SKM-1 treated with dmso at 0.1 percent for 144 hours (cell line): ENCODE measurements around the gene IGF2.

ENCODE experiments used
- DNase-seq: peaks from one replicate; lab custom pipeline; 2025; ENCODE audit not compliant: unreplicated experiment; lab: John Stamatoyannopoulos, UW

The IGF2 gene

GRCh38 chr11:2104524-2105440, 34.4 kb downstream of the IGF2 start:
- DNase-seq: no peak

DNA sequence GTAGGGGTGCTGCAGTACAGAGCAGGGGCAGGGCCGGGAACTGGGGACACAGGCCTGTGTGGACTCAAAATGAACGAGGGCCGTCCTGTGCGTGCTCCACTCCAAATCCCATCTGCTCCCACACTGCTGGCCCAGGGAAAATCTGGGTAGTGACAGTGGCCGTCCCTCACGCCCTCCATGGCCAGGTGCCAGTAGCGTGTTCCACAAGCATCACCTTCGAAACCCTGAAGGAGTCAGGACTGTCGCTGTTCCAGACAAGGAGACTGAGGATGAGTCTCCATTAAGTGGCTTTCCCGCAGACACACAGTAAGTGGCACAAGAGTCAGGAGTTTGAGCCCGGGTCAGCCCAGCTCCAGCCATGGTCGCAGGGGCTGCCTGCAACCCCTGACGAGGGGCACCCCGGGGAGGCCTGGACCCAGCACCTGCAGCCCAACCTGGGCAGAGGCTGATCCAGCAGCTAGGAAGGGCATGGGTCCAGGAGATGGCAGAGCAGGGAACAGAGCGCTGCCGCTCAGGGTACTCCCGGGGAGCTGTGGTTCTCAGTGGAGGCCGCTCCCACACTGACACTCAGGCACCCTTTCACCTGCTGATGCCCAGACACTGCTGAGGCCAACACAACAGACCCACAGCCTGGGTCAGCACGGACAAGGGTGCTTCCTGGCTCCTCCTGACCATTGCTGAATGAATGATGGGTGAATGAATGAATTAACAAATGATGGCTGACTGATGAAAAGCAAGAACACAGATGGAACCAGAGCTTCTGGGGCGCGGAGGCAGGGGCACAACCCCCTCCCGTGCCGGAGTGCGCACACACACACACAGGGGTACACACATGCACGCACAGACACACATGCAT, 35.3 kb downstream of the IGF2 start:
- no peak for DNase-seq

DNA sequence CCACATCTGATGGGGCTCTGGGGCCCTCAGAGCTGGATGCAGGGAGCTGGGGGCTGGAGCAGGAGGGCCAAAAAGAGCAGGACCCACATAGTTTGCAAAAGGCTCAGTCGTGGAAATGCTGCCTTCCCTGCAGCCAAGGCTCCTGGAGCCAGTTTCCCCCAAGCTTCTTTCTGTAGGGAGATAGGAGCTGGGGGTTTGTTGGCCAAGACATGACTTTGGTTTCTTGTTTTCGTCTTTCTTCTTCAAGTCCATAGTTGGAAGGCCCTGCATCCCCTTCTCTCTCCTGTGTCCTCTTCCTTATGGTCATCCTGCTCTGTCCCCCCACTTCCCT, 36.3 kb downstream of the IGF2 start:
- DNase-seq: no peak

GRCh38 chr11:2102132-2102882, 36.9 kb downstream of the IGF2 start:
- DNase-seq: no peak

- DNase-seq: no peak
Measured at GRCh38 chr11:2101171-2101675, 38.0 kb downstream of the IGF2 start.

GRCh38 chr11:2100361-2101170, 38.6 kb downstream of the IGF2 start:
- no peak for DNase-seq

- DNase-seq: no peak
Measured at GRCh38 chr11:2099516-2100349, 39.5 kb downstream of the IGF2 start.

DNA sequence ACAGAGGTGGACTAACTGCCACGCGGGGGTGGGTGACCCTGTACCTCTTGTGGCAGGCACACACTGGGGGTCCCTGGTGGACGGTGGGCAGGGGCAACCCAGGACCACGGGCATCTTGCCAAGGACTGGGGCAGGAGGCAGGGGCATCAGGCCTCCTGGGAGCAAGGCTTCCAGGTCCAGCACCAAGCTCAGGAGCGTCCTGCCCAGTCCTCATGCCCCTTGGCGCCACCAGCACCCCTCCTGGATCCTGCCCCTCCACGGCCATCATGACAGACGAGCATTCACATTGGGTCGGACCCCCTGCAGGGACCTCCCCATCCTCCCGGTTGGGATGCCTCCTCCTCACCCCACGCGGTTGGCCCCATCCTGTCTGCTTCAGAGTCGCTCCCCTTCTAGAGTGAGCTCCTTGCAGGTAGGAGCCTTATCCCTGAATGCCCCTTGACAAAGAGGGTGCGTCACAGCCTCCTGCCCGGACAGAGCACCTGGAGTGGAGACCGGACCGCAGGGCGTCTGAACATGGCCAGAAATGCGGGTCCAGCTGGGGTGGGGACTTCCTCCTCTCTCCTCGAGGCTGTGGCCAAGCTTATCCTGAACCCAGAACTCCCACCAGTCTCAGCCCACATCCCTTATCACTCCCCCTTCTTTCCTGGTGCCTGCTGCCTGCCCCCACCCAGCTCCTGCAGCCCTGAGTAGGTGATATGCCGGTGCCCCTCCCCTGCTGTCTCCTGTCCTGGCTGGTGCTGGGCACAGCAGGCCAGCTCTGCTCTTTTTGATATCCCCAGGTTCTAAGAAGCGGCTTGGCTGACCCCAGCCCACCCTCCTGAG, 40.3 kb downstream of the IGF2 start:
- DNase-seq: no peak

GRCh38 chr11:2097998-2098690, 41.0 kb downstream of the IGF2 start:
- DNase-seq: no peak

DNA sequence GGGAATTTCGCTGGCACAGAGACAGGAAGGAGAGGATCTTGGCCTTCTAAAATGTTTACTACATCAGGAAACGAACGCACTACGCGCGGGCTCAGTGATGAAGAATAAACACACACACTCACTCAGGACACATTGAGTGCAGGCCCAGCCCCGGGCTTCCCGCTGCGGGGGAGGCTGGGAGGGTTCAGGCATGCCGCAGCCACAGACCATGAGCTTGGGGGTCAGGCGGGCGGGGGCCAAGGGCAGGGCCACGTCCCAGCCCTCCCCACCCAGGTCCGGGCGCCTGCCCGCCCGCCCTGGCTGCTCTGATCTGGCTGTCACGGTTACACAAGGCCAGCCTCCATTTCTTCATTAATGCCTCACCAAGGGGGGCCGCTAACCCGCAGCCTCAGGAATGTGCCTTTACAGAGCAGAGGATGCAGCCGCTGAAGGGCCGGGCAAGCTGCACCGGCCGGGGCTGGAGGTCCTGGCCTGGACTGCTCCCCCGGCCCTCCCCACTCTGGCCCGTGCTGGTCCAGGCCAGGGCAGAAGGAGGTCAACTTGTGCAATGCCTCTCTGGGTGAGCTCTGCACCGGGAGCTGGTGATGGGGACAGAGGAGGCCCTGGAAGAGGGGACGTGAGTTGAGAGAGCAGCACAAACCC, 41.7 kb downstream of the IGF2 start:
- no peak for DNase-seq

DNA sequence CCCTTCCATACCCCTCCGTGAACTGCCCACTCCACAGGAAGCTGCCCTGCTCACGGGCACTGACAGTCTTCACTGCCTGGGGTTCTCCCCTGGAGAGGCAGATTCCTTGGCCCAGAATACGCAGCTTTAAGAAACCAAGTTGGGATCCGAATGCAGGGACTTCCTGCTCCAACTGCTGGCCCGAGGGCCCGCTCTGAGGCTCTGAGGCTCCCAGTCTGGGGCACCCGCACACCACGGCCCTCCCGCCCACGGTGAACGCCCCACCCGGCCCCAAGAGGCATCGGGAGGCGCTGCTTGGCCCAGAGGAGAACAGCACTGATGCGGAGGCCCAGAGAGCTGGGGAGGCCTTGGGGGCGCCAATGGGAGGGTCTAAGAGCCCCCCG, 42.3 kb downstream of the IGF2 start:
- DNase-seq: no peak

- DNase-seq: no peak
Measured at GRCh38 chr11:2096011-2096918, 42.9 kb downstream of the IGF2 start.

- DNase-seq: no peak
Measured at GRCh38 chr11:2095542-2095941, 43.6 kb downstream of the IGF2 start.

DNA sequence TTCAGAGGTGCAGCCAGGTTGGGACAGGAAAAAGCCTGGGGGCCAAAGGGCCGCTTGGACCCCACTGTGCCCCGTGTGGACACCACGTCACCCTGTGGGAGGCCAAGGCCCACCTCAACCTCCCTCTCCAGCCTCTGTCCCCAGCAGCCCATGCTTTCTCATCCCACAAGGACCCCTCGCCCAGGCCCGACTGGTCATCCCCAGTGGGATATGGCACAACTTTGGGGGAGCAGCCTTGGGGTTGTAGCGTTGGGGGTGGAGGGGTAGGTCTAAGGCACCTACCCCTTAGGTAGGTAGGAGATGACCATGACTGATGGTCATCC, 44.0 kb downstream of the IGF2 start:
- no peak for DNase-seq

- no peak for DNase-seq
Measured at GRCh38 chr11:2094354-2095197, 44.6 kb downstream of the IGF2 start.
